GM12872 (cell line): ENCODE results near the gene MYH9.

Experiments
- CTCF ChIP-seq: IDR thresholded peaks from 3 replicates; pipeline ENCODE4 v1.5.1; 2011; ENCODE audit warnings: low read depth, mild to moderate bottlenecking, low read length, moderate library complexity; ENCODE audit not compliant: insufficient read depth

MYH9 gene

GRCh38 chr22:36397131-36398093 is 9.6 kb upstream of the MYH9 start:
- no peak for TF ChIP-seq CTCF

- no peak for TF ChIP-seq CTCF
These were observed 8.1 kb upstream of the MYH9 start for GRCh38 chr22:36395915-36396314.

GRCh38 chr22:36395055-36395849 is 7.5 kb upstream of the MYH9 start:
- no peak for TF ChIP-seq CTCF

GRCh38 chr22:36391638-36392037 is 3.9 kb upstream of the MYH9 start:
- TF ChIP-seq CTCF: no peak

GRCh38 chr22:36387709-36387958 is 133 bp downstream of the MYH9 start:
- no peak for TF ChIP-seq CTCF

GRCh38 chr22:36386900-36387708 is 663 bp downstream of the MYH9 start:
- no peak for TF ChIP-seq CTCF
